Heart left ventricle (tissue), 16 donors: Measurements from ENCODE around the gene OPRL1. TPM values are rescaled to one million over a fixed set of nuclear protein-coding genes. Genes with fewer than 3 reads are reported as not detected.

ENCODE experiments used
- ATAC-seq, 4 donors: fragments of 200-7000 bp; cut with Tn5 transposase; one replicate each; pipeline ENCODE4 v1.9.1; 2020 to 2022; ENCODE audit warnings: moderate library complexity in 4 of 4, mild to moderate bottlenecking in 3 of 4, moderate number of reproducible peaks in 1 of 4
- DNase-seq, 5 donors: peaks; one replicate each; pipeline ENCODE4 v3.0.0-alpha.2; 2020
- H3K27ac ChIP-seq, 12 donors: fragments of 200-600 bp; sonication (generic) in 4 of 12; one replicate each; pipeline versions ENCODE4 v1.5.0 to v1.8.0; 2016 to 2022; ENCODE audit warnings: mild to moderate bottlenecking in 2 of 12
- H3K27me3 ChIP-seq, 9 donors: fragments of 200-600 bp; sonication (generic) in 2 of 9; one replicate each; pipeline versions ENCODE4 v1.5.1 to v1.8.0; 2016 to 2022; ENCODE audit warnings: mild to moderate bottlenecking in 3 of 9
- H3K36me3 ChIP-seq, 9 donors: fragments of 200-600 bp; sonication (generic) in 2 of 9; one replicate each; pipeline versions ENCODE4 v1.5.0 to v1.8.0; 2018 to 2022; ENCODE audit warnings: mild to moderate bottlenecking in 2 of 9
- H3K4me1 ChIP-seq, 12 donors: fragments of 200-600 bp; sonication (generic) in 4 of 12; one replicate each; pipeline versions ENCODE4 v1.5.0 to v1.8.0; 2016 to 2022; ENCODE audit warnings: mild to moderate bottlenecking in 3 of 12
- H3K4me3 ChIP-seq, 12 donors: fragments of 200-600 bp; sonication (generic) in 4 of 12; one replicate each; pipeline versions ENCODE4 v1.5.0 to v1.8.0; 2017 to 2022; ENCODE audit warnings: mild to moderate bottlenecking in 9 of 12, moderate library complexity in 4 of 12
- H3K9me3 ChIP-seq, 12 donors: fragments of 200-600 bp; sonication (generic) in 4 of 12; one replicate each; pipeline versions ENCODE4 v1.5.0 to v1.8.0; 2016 to 2022; ENCODE audit warnings: mild to moderate bottlenecking in 1 of 12
- CTCF ChIP-seq, 12 donors: fragments of 200-600 bp; sonication (generic) in 4 of 12; IDR thresholded peaks; one replicate each; pipeline versions ENCODE4 v1.5.0 to v1.8.0; 2018 to 2022; ENCODE audit warnings: antibody characterized with exemption in 12 of 12, mild to moderate bottlenecking in 5 of 12
- POLR2A ChIP-seq, 2 donors: fragments of 450-650 bp; IDR thresholded peaks; one replicate each; pipeline ENCODE4 v1.6.1; 2017; ENCODE audit warnings: antibody characterized with exemption in 2 of 2, mild to moderate bottlenecking in 2 of 2, moderate library complexity in 2 of 2
- WGBS, 4 donors: extraction: QIAGEN DNeasy Blood & Tissue Kit in 2 of 4; methylation state at CpG; one replicate each; pipeline versions ENCODE4 v1.1.5 to v1.1.7; 2013 to 2018; 5-methylcytosine and 5-hydroxymethylcytosine counted together
- intact Hi-C, 10 donors: fragments of 100-400 bp; cut with DNase I; formaldehyde crosslinking; loops; one replicate each; pipeline versions ENCODE4 v1.11.1 to v1.14.2; 2022
- polyA plus RNA-seq, 2 donors: library from polyadenylated mRNA; stranded (reverse); fragments of 200-250 nt; gene quantifications; one replicate each; pipeline ENCODE4 v1.2.3, GENCODE V29; 2013
- total RNA-seq, 9 donors: library from RNA; depleted of rRNA in 2 of 9; stranded (reverse); fragments of >200 nt in 2 of 9; fragmentation: NEBNext Ultra II Directional in 3 of 9; extraction: Animal tissue kit (Norgen Biotek cat#: 25700) in 3 of 9; gene quantifications; one replicate each; pipeline versions ENCODE4 v1.1.0 to v1.2.4, GENCODE V29; 2016 to 2023
- donor health status: ischemic (EF 13 %, LVEDD 7.1; RV severe dilation, severe dysfunction).
- donor health status: healthy with polysubstance abuse.
- donor health status: DM: no; HTN: yes; CAD: no.
- donor health status: DM: no; HTN: no; CAD: no.
- donor health status: ischemic (EF 25% LVEDD 6.9; RV normal size, moderate dysfunction).
- donor health status: ischemic (EF 25% LVEDD 5.7; RV mildly dilated, moderate dysfunction).
- donor health status: healthy.
- donor health status: DM: yes; HTN: yes; CAD: no.
- donor health status: ischemic (EF 35%, LVEDD 5.7; RV mildly dilated, moderate dysfunction).
- donor health status: nonischemic (EF 11% LVEDD 7.7; RV severe dilation, severe dysfunction).
- donor health status: DM: yes; HTN: yes; CAD: no.
- donor health status: PGD.
- donor health status: ischemic (EF 29% LVEDD 5.4; RV normal size, mild dysfunction).
- donor health status: nonischemic (EF 23%, LVEDD 6.1; RV moderate dilation, normal function).

OPRL1 gene
- total and polyA plus RNA-seq, 11 donors = 0.18 to 1.9 (median 0.54) TPM

GRCh38 chr20:64113444-64113775 is 33.5 kb downstream of the OPRL1 start:
- Histone ChIP-seq H3K4me3 (no peak overlapping the region), H3K36me3 (no peaks in the 10 kb centered on the region), H3K27me3 (no peaks in the 10 kb centered on the region), H3K4me1 (no peaks in the 10 kb centered on the region), H3K9me3 (no peaks in the 10 kb centered on the region), H3K27ac (no peak overlapping the region)
- WGBS, 4 donors = 68 to 75% (median 74%) methylated on average over 5 to 6 of the region's 6 CpGs
- no peak for TF ChIP-seq CTCF (IDR thresholded peaks at IDR 0.05)
- no peak for TF ChIP-seq POLR2A (IDR thresholded peaks at IDR 0.05)
- ATAC-seq (no peak), DNase-seq (peak in 1 of 5 donors; percentile 14)
- intact Hi-C loops = loop anchor here in 3 of 10 donors (10.0 kb wide), 1 partner anchor 79 kb away; the partner anchor contains the start of gene C20orf204 (in 3 of the 3)

- Histone ChIP-seq H3K27ac (no peak overlapping the region), H3K27me3 (no peaks in the 10 kb centered on the region), H3K36me3 (no peaks in the 10 kb centered on the region), H3K4me1 (no peaks in the 10 kb centered on the region), H3K9me3 (no peaks in the 10 kb centered on the region), H3K4me3 (no peak overlapping the region)
- DNase-seq (peak in 2 of 5 donors; percentile 13 to 14), ATAC-seq (no peak)
- WGBS, 4 donors = 78 to 88% (median 80%) methylated on average over 12 to 13 of the region's 13 CpGs
- intact Hi-C loops = loop anchor here in 3 of 10 donors (10.0 kb wide), 1 partner anchor 79 kb away; the partner anchor contains the start of gene C20orf204 (in 3 of the 3)
- TF ChIP-seq POLR2A (IDR thresholded peaks at IDR 0.05) (no peak), CTCF (IDR thresholded peaks at IDR 0.05) (no peak)
These were observed 34.0 kb downstream of the OPRL1 start for GRCh38 chr20:64113796-64114355.

GRCh38 chr20:64114356-64114971 is 34.6 kb downstream of the OPRL1 start:
- WGBS, 4 donors = 71 to 82% (median 74%) methylated on average over 14 of the region's 14 CpGs
- no peak for TF ChIP-seq CTCF (IDR thresholded peaks at IDR 0.05)
- TF ChIP-seq POLR2A (IDR thresholded peaks at IDR 0.05) = no peak
- no peak overlapping the region for H3K27ac ChIP-seq
- intact Hi-C loops = loop anchor here in 3 of 10 donors (10.0 kb wide), 1 partner anchor 80 kb away; the partner anchor contains the start of gene C20orf204 (in 3 of the 3)
- no peaks in the 10 kb centered on the region for H3K4me1 ChIP-seq
- no peak overlapping the region for H3K4me3 ChIP-seq
- H3K36me3 ChIP-seq = no peaks in the 10 kb centered on the region
- no peak for ATAC-seq
- peak in 1 of 5 donors; percentile 12 for DNase-seq
- H3K9me3 ChIP-seq = no peaks in the 10 kb centered on the region
- H3K27me3 ChIP-seq = no peaks in the 10 kb centered on the region

GRCh38 chr20:64115171-64115911 is 35.5 kb downstream of the OPRL1 start:
- intact Hi-C loops = loop anchor here in 3 of 10 donors (10.0 kb wide), 1 partner anchor 81 kb away; the partner anchor contains the start of gene C20orf204 (in 3 of the 3)
- no peak overlapping the region for H3K27ac ChIP-seq
- no peak for TF ChIP-seq CTCF (IDR thresholded peaks at IDR 0.05)
- TF ChIP-seq POLR2A (IDR thresholded peaks at IDR 0.05) = no peak
- H3K36me3 ChIP-seq = no peaks in the 10 kb centered on the region
- H3K4me1 ChIP-seq = peaks cover 0 to 4% (median 0%) of the 10 kb centered on the region in 12 donors
- H3K27me3 ChIP-seq = no peaks in the 10 kb centered on the region
- ATAC-seq (no peak), DNase-seq (peak in 2 of 5 donors; percentile 11 to 13)
- H3K4me3 ChIP-seq = no peak overlapping the region
- 72 to 77% (median 73%) methylated on average over 13 to 14 of the region's 14 CpGs for WGBS, 4 donors
- no peaks in the 10 kb centered on the region for H3K9me3 ChIP-seq
